Measurements from ENCODE around the gene PBX1.

PBX1 gene

DNA sequence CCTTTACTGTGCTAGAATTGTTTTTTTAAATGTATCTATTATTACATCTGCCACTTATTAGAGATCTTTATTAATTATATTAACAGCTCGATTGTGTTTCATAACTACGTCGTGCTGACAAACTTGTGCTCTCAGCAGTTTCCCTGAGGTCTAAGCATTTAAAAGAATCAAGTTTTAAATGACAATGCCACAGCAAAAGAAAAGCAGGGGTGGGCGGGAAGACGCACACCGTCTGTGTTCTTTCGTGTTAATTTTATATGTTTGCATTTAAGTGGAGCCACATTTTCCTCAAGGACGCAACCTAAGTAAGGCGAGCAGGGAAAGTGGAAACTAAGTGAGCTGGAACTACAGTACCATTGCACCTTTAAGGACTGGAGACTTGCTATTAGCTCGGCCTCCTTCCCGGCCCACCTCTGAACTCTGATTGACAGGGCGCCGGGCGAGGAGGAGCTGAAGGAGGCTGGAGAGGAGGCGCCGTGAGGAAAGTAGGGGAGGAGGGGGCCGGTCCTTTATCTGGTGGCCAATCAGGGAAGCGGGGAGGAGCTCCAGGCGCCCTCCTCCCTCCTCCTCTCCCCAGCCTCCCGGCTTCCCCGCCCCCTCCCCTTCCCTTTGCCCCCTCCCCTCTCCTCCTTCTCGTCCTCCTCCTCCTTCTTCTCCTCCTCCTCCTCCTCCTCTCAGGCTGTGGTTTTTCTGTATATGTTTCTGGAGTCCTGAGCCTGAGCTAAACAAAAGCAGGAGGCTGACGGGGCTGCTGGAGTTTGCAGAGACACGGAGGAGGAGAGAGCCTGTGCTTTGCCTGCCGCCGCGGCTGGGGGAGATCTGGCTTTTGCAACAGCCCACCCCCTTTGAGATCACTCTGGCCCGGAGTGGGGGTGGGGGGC, at the start of gene PBX1:
TSS of gene PBX1 (plus strand) at position 724 of the 881 bp plus-strand sequence.
- DNase-seq (ENCODE audit: low read depth), result peak; percentile 30
- H3K4me3 ChIP-seq (ENCODE audit: low read depth, low read length), result no peak within 1 kb of the TSS; the same call in 1 of the 2 replicates

GRCh38 chr1:164510435-164510834, 48.5 kb upstream of the PBX1 start:
- no peak for DNase-seq (ENCODE audit: low read depth)
- TF ChIP-seq, protein P1, sequence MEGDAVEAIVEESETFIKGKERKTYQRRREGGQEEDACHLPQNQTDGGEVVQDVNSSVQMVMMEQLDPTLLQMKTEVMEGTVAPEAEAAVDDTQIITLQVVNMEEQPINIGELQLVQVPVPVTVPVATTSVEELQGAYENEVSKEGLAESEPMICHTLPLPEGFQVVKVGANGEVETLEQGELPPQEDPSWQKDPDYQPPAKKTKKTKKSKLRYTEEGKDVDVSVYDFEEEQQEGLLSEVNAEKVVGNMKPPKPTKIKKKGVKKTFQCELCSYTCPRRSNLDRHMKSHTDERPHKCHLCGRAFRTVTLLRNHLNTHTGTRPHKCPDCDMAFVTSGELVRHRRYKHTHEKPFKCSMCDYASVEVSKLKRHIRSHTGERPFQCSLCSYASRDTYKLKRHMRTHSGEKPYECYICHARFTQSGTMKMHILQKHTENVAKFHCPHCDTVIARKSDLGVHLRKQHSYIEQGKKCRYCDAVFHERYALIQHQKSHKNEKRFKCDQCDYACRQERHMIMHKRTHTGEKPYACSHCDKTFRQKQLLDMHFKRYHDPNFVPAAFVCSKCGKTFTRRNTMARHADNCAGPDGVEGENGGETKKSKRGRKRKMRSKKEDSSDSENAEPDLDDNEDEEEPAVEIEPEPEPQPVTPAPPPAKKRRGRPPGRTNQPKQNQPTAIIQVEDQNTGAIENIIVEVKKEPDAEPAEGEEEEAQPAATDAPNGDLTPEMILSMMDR (IDR thresholded peaks at IDR 0.05; ENCODE audit: low read depth, low read length, missing control alignments), result no peak
- no peak overlapping the region for H3K4me3 ChIP-seq (ENCODE audit: low read depth, low read length)

More for the DNA sequence above, at the start of gene PBX1:
- TF ChIP-seq, protein P1 (IDR thresholded peaks at IDR 0.05; ENCODE audit: low read depth, low read length, missing control alignments), result no peak

- no peak for DNase-seq (ENCODE audit: low read depth)
- TF ChIP-seq, protein P1 (IDR thresholded peaks at IDR 0.05; ENCODE audit: low read depth, low read length, missing control alignments), result no peak
Measured at GRCh38 chr1:164511001-164511705, 47.8 kb upstream of the PBX1 start.

DNA sequence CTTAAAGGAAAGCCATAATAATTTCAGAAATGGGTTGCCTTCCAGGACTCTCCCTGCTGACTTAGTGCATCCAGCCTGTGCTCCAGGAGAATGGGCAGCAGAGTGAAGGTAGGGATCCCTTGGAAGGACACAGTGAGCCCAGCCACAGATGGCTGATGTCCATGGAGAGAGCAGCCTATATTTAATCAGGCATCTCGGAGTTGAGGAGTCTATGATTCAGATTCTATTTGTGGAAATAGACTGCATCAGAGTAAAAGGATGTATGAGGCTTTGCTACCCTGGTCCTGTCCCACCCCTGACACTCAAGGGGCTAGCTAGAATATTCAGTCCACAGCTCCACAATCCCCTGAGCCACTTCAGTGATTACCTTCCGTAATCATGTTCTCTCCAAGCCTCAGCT, 43.8 kb upstream of the PBX1 start:
- no peak overlapping the region for H3K4me3 ChIP-seq (ENCODE audit: low read depth, low read length)
- TF ChIP-seq, protein P1 (IDR thresholded peaks at IDR 0.05; ENCODE audit: low read depth, low read length, missing control alignments), result no peak
- DNase-seq (ENCODE audit: low read depth), result no peak

More at GRCh38 chr1:164511001-164511705, 47.8 kb upstream of the PBX1 start:
- H3K4me3 ChIP-seq (ENCODE audit: low read depth, low read length), result no peak overlapping the region

DNA sequence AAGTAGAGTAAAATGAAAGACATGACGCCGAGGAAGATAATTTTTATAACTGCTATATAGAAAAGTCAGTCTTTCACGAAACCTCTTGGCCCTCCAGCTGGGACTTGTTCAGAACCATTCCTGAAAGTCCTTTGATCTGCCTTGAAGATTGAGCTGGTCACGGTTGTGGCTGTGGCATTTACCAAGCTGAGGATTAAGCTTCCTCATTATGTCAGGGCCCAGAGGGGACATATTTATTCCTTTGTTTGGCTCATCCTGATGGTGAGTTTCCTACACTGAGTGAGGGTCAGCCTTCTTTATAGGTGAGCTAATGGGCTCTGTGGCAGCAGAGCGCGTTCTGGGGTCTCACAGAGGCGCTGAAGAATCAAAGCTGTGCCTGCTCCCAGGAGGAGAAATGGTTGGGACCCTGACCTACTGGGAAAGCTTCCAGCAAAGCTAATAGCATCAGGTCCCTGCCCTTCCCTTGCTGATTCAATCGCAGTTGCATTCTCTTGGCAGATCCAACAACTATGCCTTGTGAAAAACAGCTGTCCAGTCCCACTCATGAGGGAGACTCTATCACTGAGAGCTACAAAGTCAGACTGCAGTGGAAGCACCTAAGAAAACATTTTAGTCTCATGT, 43.2 kb upstream of the PBX1 start:
- no peak overlapping the region for H3K4me3 ChIP-seq (ENCODE audit: low read depth, low read length)
- DNase-seq (ENCODE audit: low read depth), result no peak
- TF ChIP-seq, protein P1 (IDR thresholded peaks at IDR 0.05; ENCODE audit: low read depth, low read length, missing control alignments), result no peak

- TF ChIP-seq, protein P1 (IDR thresholded peaks at IDR 0.05; ENCODE audit: low read depth, low read length, missing control alignments), result no peak
- no peak for DNase-seq (ENCODE audit: low read depth)
- no peak overlapping the region for H3K4me3 ChIP-seq (ENCODE audit: low read depth, low read length)
Measured at GRCh38 chr1:164516591-164516990, 42.4 kb upstream of the PBX1 start.
